ENCODE results near the gene ANKMY1. TPM values are rescaled to one million over a fixed set of nuclear protein-coding genes. Genes with fewer than 3 reads are reported as not detected.
"Not testable (repeated sequence)": the region's sequence is repeated elsewhere in the genome, so short reads cannot be mapped to it uniquely, and the experiment has no call there.

Gene ANKMY1
- total and polyA plus RNA-seq, 8 donors, result 6.9 to 20.1 (median 10.7) TPM

GRCh38 chr2:240566203-240567136 lies 8.7 kb upstream of the ANKMY1 start:
- Histone ChIP-seq H3K27me3 (no peaks in the 10 kb centered on the region), H3K4me1 (peaks cover 19 to 44% (median 37%) of the 10 kb centered on the region in 3 donors), H3K36me3 (no peaks in the 10 kb centered on the region), H3K4me3 (peak overlapping the region in 3 of 4 donors; percentile 9 to 91 (median 79)), H3K9me3 (no peaks in the 10 kb centered on the region), H3K27ac (peak overlapping the region; percentile 85 to 95 (median 88))
- no peak for FAIRE-seq
- WGBS, 2 donors, result 6 to 9% methylated on average over 38 to 53 of the region's 53 CpGs
- peak; percentile 77 to 82 (median 80) for ATAC-seq
- intact Hi-C loops (cut with DNase I), result no loop called here
- peak; percentile 90 to 97 (median 96) for TF ChIP-seq CTCF (IDR thresholded peaks at IDR 0.05)
- peak; percentile 91 to 97 (median 96) for DNase-seq

GRCh38 chr2:240565333-240566202 lies 7.8 kb upstream of the ANKMY1 start:
- intact Hi-C loops (cut with DNase I), result no loop called here
- Histone ChIP-seq H3K27me3 (no peaks in the 10 kb centered on the region), H3K9me3 (no peaks in the 10 kb centered on the region), H3K36me3 (no peaks in the 10 kb centered on the region), H3K27ac (peak overlapping the region; percentile 67 to 95 (median 82)), H3K4me3 (peak overlapping the region in 2 of 4 donors; percentile 79 to 91), H3K4me1 (peaks cover 19 to 43% (median 40%) of the 10 kb centered on the region in 3 donors)
- peak; percentile 66 to 89 (median 78) for DNase-seq
- no peak for TF ChIP-seq CTCF (IDR thresholded peaks at IDR 0.05)
- FAIRE-seq, result no peak
- 54 to 57% methylated on average over 26 of the region's 26 CpGs for WGBS, 2 donors
- ATAC-seq, result peak; percentile 14 to 54 (median 23)

- TF ChIP-seq CTCF (IDR thresholded peaks at IDR 0.05), result no peak
- peak in 3 of 6 donors; percentile 14 to 30 (median 29) for DNase-seq
- H3K27me3 ChIP-seq, result no peaks in the 10 kb centered on the region
- no peaks in the 10 kb centered on the region for H3K36me3 ChIP-seq
- no peak overlapping the region for H3K4me3 ChIP-seq
- H3K27ac ChIP-seq, result peak overlapping the region in 3 of 4 donors; percentile 67 to 95 (median 90)
- no peaks in the 10 kb centered on the region for H3K9me3 ChIP-seq
- intact Hi-C loops (cut with DNase I), result no loop called here
- no peak for ATAC-seq
- FAIRE-seq, result no peak
- H3K4me1 ChIP-seq, result peaks cover 14 to 38% (median 37%) of the 10 kb centered on the region in 3 donors
- 75 to 76% methylated on average over 10 of the region's 10 CpGs for WGBS, 2 donors
Measured at GRCh38 chr2:240564561-240565332, 7.0 kb upstream of the ANKMY1 start.

- H3K27ac ChIP-seq, result peak overlapping the region in 1 of 4 donors; percentile 90
Measured at GRCh38 chr2:240563951-240564560, 6.3 kb upstream of the ANKMY1 start.

DNA sequence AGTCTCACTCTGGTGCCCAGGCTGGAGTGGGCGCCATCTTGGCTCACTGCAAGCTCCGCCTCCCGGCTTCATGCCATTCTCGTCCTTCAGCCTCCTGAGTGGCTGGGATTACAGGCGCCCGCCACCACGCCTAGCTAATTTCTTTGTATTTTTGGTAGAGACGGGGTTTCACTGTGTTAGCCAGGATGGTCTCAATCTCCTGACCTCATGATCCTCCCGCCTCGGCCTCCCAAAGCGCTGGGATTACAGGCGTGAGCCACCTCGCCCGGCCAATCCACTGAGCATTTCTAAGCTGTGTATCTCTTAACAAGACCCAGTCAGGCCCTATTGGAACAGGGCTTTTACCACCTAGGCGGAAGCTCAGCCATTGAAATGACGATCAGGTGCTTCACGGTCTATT lies 5.4 kb upstream of the ANKMY1 start:
- ATAC-seq; FAIRE-seq; H3K27me3 ChIP-seq; H3K36me3 ChIP-seq; intact Hi-C loops (cut with DNase I); H3K4me3 ChIP-seq; H3K9me3 ChIP-seq; H3K27ac ChIP-seq: not testable (repeated sequence)
- 95% methylated on average over 17 of the region's 17 CpGs for WGBS, 2 donors
- peaks cover 18 to 38% (median 37%) of the 10 kb centered on the region in 3 donors for H3K4me1 ChIP-seq
- DNase-seq, result peak in 2 of 6 donors; percentile 13 to 31

More at GRCh38 chr2:240563951-240564560, 6.3 kb upstream of the ANKMY1 start:
- no peak for TF ChIP-seq CTCF (IDR thresholded peaks at IDR 0.05)
- Histone ChIP-seq H3K4me1 (peaks cover 18 to 38% (median 37%) of the 10 kb centered on the region in 3 donors), H3K36me3 (no peaks in the 10 kb centered on the region), H3K27me3 (no peaks in the 10 kb centered on the region), H3K4me3 (no peak overlapping the region), H3K9me3 (no peaks in the 10 kb centered on the region)
- FAIRE-seq (no peak), DNase-seq (peak in 2 of 6 donors; percentile 12 to 13), ATAC-seq (no peak)
- intact Hi-C loops (cut with DNase I), result no loop called here
- WGBS, 2 donors, result 85 to 92% methylated on average over 12 of the region's 12 CpGs

Data from pancreas (tissue), 10 donors.